SK-N-SH (cell line): ENCODE results near the gene ERGIC1. TPM values are rescaled to one million over a fixed set of nuclear protein-coding genes. Genes with fewer than 3 reads are reported as not detected.

Experiments
- CTCF ChIA-PET: fragments of 300-600, 350-600 bp; formaldehyde crosslinking; extraction: SDS; loops from one replicate; lab custom pipeline; 2021; lab: Yijun Ruan, JAX
- POLR2A ChIA-PET: fragments of 350-600 bp; sonication (Branson Sonifier 250); formaldehyde crosslinking; extraction: SDS; loops from one replicate; lab custom pipeline; 2020; ENCODE audit warnings: antibody characterized with exemption, inconsistent platforms; lab: Yijun Ruan, JAX
- DNase-seq: peaks from one replicate; pipeline ENCODE4 v3.0.0; 2012
- H2AFZ ChIP-seq: fragments of 200-600 bp; sonication (generic); 2 replicates; pipeline ENCODE4 v1.8.1; 2016; ENCODE audit warnings: antibody characterized with exemption, mild to moderate bottlenecking, low read depth
- H3F3A ChIP-seq: fragments of 200-600 bp; sonication (generic); replicated peaks from 2 replicates; pipeline ENCODE3; 2016; ENCODE audit warnings: antibody characterized with exemption, mild to moderate bottlenecking; ENCODE audit not compliant: insufficient read depth
- H3K27ac ChIP-seq, 2 experiments: fragments of 200-500 bp in 1 of 2; fragments of 200-600 bp in 1 of 2; sonication (Bioruptor generic) in 1 of 2; sonication (generic), shearing (Covaris generic) in 1 of 2; 2 replicates each; pipeline versions ENCODE4 v1.5.1 to v1.6.1; 2014 to 2016; ENCODE audit warnings: low read depth in 2 of 2, inconsistent platforms in 1 of 2, low read length in 1 of 2, mild to moderate bottlenecking in 1 of 2, mixed read lengths in 1 of 2
- H3K27me3 ChIP-seq: fragments of 200-600 bp; sonication (generic), shearing (Covaris generic); 2 replicates; pipeline ENCODE4 v1.6.1; 2016; ENCODE audit warnings: mixed run types; ENCODE audit not compliant: insufficient read depth
- H3K36me3 ChIP-seq, 2 experiments: fragments of 200-500 bp in 1 of 2; fragments of 200-600 bp in 1 of 2; sonication (Bioruptor generic) in 1 of 2; sonication (generic) in 1 of 2; replicated peaks in 1 of 2; 2 replicates each; pipeline versions ENCODE3 to v1.5.1; 2014 to 2016; ENCODE audit warnings: low read length in 1 of 2, mild to moderate bottlenecking in 1 of 2; ENCODE audit not compliant: insufficient read depth in 2 of 2, control insufficient read depth in 1 of 2
- H3K4me1 ChIP-seq, 2 experiments: fragments of 200-500 bp in 1 of 2; fragments of 200-600 bp in 1 of 2; sonication (Bioruptor generic) in 1 of 2; sonication (generic), shearing (Covaris generic) in 1 of 2; 2 replicates each; pipeline versions ENCODE4 v1.5.1 to v1.6.1; 2014 to 2016; ENCODE audit warnings: low read depth in 1 of 2, low read length in 1 of 2, mixed run types in 1 of 2; ENCODE audit not compliant: insufficient read depth in 2 of 2, control insufficient read depth in 1 of 2
- H3K4me2 ChIP-seq: fragments of 200-600 bp; sonication (generic), shearing (Covaris generic); 2 replicates; pipeline ENCODE4 v1.6.1; 2017; ENCODE audit warnings: mixed run types
- H3K4me3 ChIP-seq, 2 experiments: fragments of 200-500 bp in 1 of 2; fragments of 200-600 bp in 1 of 2; sonication (Bioruptor generic) in 1 of 2; sonication (generic), shearing (Covaris generic) in 1 of 2; 2 replicates each; pipeline versions ENCODE4 v1.5.1 to v1.8.1; 2014 to 2016; ENCODE audit warnings: low read depth in 2 of 2, inconsistent platforms in 1 of 2, low read length in 1 of 2, mild to moderate bottlenecking in 1 of 2, mixed read lengths in 1 of 2, moderate library complexity in 1 of 2
- H3K79me2 ChIP-seq: fragments of 200-600 bp; sonication (generic); 2 replicates; pipeline ENCODE4 v1.8.1; 2017; ENCODE audit warnings: mild to moderate bottlenecking; ENCODE audit not compliant: insufficient read depth
- H3K9ac ChIP-seq: fragments of 200-600 bp; sonication (generic); 2 replicates; pipeline ENCODE4 v1.6.1; 2017; ENCODE audit warnings: mixed run types
- H3K9me2 ChIP-seq: fragments of 200-600 bp; sonication (generic); 2 replicates; pipeline ENCODE4 v1.6.1; 2017; ENCODE audit warnings: mixed run types
- H3K9me3 ChIP-seq: fragments of 200-600 bp; sonication (generic); 2 replicates; pipeline ENCODE4 v1.6.1; 2017; ENCODE audit warnings: mixed run types, mild to moderate bottlenecking, moderate library complexity
- H4K20me1 ChIP-seq: fragments of 200-600 bp; sonication (generic); 2 replicates; pipeline ENCODE4 v1.6.1; 2017; ENCODE audit warnings: mild to moderate bottlenecking, mixed run types; ENCODE audit not compliant: insufficient read depth
- CHD2 ChIP-seq: fragments of 150-350 bp; IDR thresholded peaks from 2 replicates; pipeline ENCODE4 v1.6.1; 2018; ENCODE audit warnings: low read length; ENCODE audit not compliant: partially characterized antibody
- EP300 ChIP-seq, 2 experiments: IDR thresholded peaks; 2 replicates each; pipeline versions ENCODE4 v1.4.0 to v1.6.1; 2012; ENCODE audit warnings: borderline replicate concordance in 1 of 2, low read depth in 1 of 2, low read length in 1 of 2
- FOXJ3 ChIP-seq: sonication (generic); formaldehyde crosslinking; IDR thresholded peaks from 2 replicates; pipeline ENCODE4 v1.5.1; 2020; ENCODE audit warnings: mild to moderate bottlenecking, missing genetic modification reagents
- GABPA ChIP-seq: IDR thresholded peaks from 2 replicates; pipeline ENCODE4 v1.4.0; 2012; ENCODE audit warnings: low read depth, mild to moderate bottlenecking
- GATA2 ChIP-seq: sonication (generic); formaldehyde crosslinking; IDR thresholded peaks from 2 replicates; pipeline ENCODE4 v1.5.0; 2020; ENCODE audit warnings: mild to moderate bottlenecking, missing genetic modification reagents
- IRF3 ChIP-seq: fragments of 150-350 bp; IDR thresholded peaks from 2 replicates; pipeline ENCODE4 v1.6.1; 2016; ENCODE audit warnings: mild to moderate bottlenecking, low read depth, low read length
- JUND ChIP-seq: IDR thresholded peaks from 2 replicates; pipeline ENCODE4 v1.4.0; 2012
- MAX ChIP-seq: IDR thresholded peaks from 2 replicates; pipeline ENCODE4 v1.4.0; 2012; ENCODE audit warnings: low read depth
- NFIC ChIP-seq: IDR thresholded peaks from 2 replicates; pipeline ENCODE4 v1.4.0; 2012; ENCODE audit warnings: borderline replicate concordance
- POLR2AphosphoS5 ChIP-seq: IDR thresholded peaks from 2 replicates; pipeline ENCODE4 v1.6.1; 2012; ENCODE audit warnings: low read depth, low read length
- REST ChIP-seq: IDR thresholded peaks from 2 replicates; pipeline ENCODE4 v1.6.1; 2012; ENCODE audit warnings: mild to moderate bottlenecking, low read depth, low read length, moderate library complexity
- RFX5 ChIP-seq: IDR thresholded peaks from 2 replicates; pipeline ENCODE4 v1.6.1; 2012; ENCODE audit warnings: mild to moderate bottlenecking, improper control_type of control experiment, low read length
- TAF1 ChIP-seq: IDR thresholded peaks from 2 replicates; pipeline ENCODE4 v1.6.1; 2012; ENCODE audit warnings: low read depth, mild to moderate bottlenecking, low read length, moderate library complexity, borderline replicate concordance
- TCF12 ChIP-seq: IDR thresholded peaks from 2 replicates; pipeline ENCODE4 v1.4.0; 2012
- USF1 ChIP-seq: IDR thresholded peaks from 2 replicates; pipeline ENCODE4 v1.4.0; 2012; ENCODE audit warnings: low read depth, borderline replicate concordance
- USF2 ChIP-seq: fragments of 150-350 bp; IDR thresholded peaks from 2 replicates; pipeline ENCODE4 v1.6.1; 2017; ENCODE audit warnings: antibody characterized with exemption, low read length, low read depth, borderline replicate concordance
- WGBS: methylation state at CpG from one replicate; pipeline ENCODE4 v1.1.6; 2017; ENCODE audit warnings: low lambda C conversion rate; 5-methylcytosine and 5-hydroxymethylcytosine counted together
- polyA plus RNA-seq, 3 experiments: library from polyadenylated mRNA; depleted of rRNA; stranded (reverse); fragments of >200 nt; gene quantifications; 2 replicates each; pipeline ENCODE4 v1.2.3, GENCODE V29; 2012

Gene ERGIC1
- polyA plus RNA-seq, 1 of the 3 experiments (the other 2 are of a cell fraction): 101 TPM

- Histone ChIP-seq H3K27me3 (no peaks in the 10 kb centered on the region), H2AFZ (no peak overlapping the region), H3K79me2 (peaks cover 67% of the 10 kb centered on the region), H4K20me1 (no peaks in the 10 kb centered on the region), H3K9me2 (no peaks in the 10 kb centered on the region), H3F3A (peaks cover 24% of the 10 kb centered on the region), H3K27ac (peak overlapping the region in 1 of 2 experiments; percentile 51; a peak in 1 of 4 replicates), H3K4me1 (peaks cover 32 to 43% of the 10 kb centered on the region in 2 experiments), H3K9ac (no peak overlapping the region), H3K4me2 (peak overlapping the region; percentile 35; the same call in 1 of the 2 replicates), H3K4me3 (no peak overlapping the region), H3K9me3 (no peaks in the 10 kb centered on the region), H3K36me3 (peaks cover 0 to 6% of the 10 kb centered on the region in 2 experiments)
- CTCF ChIA-PET: interaction anchor here (0.8 to 2.1 kb wide), 4 partner anchors 158 to 160 kb away, joined by 3 to 9 read pairs (median 4); no protein-coding TSS in a partner anchor
- WGBS: 96% methylated on average over 8 of the region's 8 CpGs
- DNase-seq: no peak
- POLR2A ChIA-PET: interaction anchor here (0.6 kb wide), 1 partner anchor 90 kb away, joined by 5 read pairs; no protein-coding TSS in a partner anchor
- TF ChIP-seq TAF1 (no peak), USF2 (no peak), EP300 (IDR thresholded peaks at IDR 0.05; ENCODE audit: borderline replicate concordance in 1 of 2, low read depth in 1 of 2, low read length in 1 of 2) (no peak), FOXJ3 (CRISPR knock-in tag) (no peak), REST (no peak)
Observed at GRCh38 chr5:172874647-172875504, 40.8 kb downstream of the ERGIC1 start.

GRCh38 chr5:172875505-172876279 is 41.6 kb downstream of the ERGIC1 start:
- H4K20me1 ChIP-seq: no peaks in the 10 kb centered on the region
- H3K9me3 ChIP-seq: no peaks in the 10 kb centered on the region
- peak overlapping the region; percentile 4; the same call in 1 of the 2 replicates for H3K9ac ChIP-seq
- H3K27me3 ChIP-seq: no peaks in the 10 kb centered on the region
- ChIA-PET POLR2A (interaction anchor here (0.6 kb wide), 1 partner anchor 91 kb away, joined by 5 read pairs; no protein-coding TSS in a partner anchor), CTCF (interaction anchor here (0.9 to 2.1 kb wide), 4 partner anchors 103 to 161 kb away, joined by 3 to 9 read pairs (median 4); partner anchors contain the start of gene DUSP1)
- peaks cover 69% of the 10 kb centered on the region for H3K79me2 ChIP-seq
- peaks cover 0 to 6% of the 10 kb centered on the region in 2 experiments for H3K36me3 ChIP-seq
- peak overlapping the region; percentile 35 for H3K4me2 ChIP-seq
- peaks cover 16% of the 10 kb centered on the region for H3F3A ChIP-seq
- no peaks in the 10 kb centered on the region for H3K9me2 ChIP-seq
- peak; percentile 51 for DNase-seq
- 41% methylated on average over 7 of the region's 7 CpGs for WGBS
- no peak overlapping the region for H3K4me3 ChIP-seq
- H3K4me1 ChIP-seq: peaks cover 25 to 36% of the 10 kb centered on the region in 2 experiments
- H2AFZ ChIP-seq: no peak overlapping the region
- peak overlapping the region; percentile 7 to 51; a peak in 2 of 4 replicates for H3K27ac ChIP-seq
- no peak for TF ChIP-seq POLR2AphosphoS5
- TF ChIP-seq MAX: peak; percentile 52; the same call in 1 of the 2 replicates
- TF ChIP-seq NFIC: no peak
- TF ChIP-seq IRF3: no peak
- TF ChIP-seq GATA2: no peak
- no peak for TF ChIP-seq CHD2
- TF ChIP-seq TCF12: peak; percentile 87
- TF ChIP-seq RFX5: no peak
- TF ChIP-seq USF1: no peak
- no peak for TF ChIP-seq FOXJ3 (CRISPR knock-in tag)
- TF ChIP-seq JUND: peak; percentile 24; the same call in 1 of the 2 replicates
- TF ChIP-seq GABPA: no peak
